AG04450 (cell line): ENCODE results near the gene ARHGEF2. TPM values are rescaled to one million over a fixed set of nuclear protein-coding genes. Genes with fewer than 3 reads are reported as not detected.
A peak's percentile ranks its signal among the peaks of the same experiment; 100 is the strongest.

Experiments
- CTCF ChIA-PET: fragments of 300-600, 350-600 bp; formaldehyde crosslinking; extraction: SDS; loops from one replicate; lab custom pipeline; 2022; ENCODE audit warnings: antibody characterized with exemption, inconsistent platforms; lab: Charles Lee
- POLR2A ChIA-PET: fragments of 350-600 bp; formaldehyde crosslinking; extraction: SDS; loops from one replicate; lab custom pipeline; 2021; ENCODE audit warnings: antibody characterized with exemption, inconsistent platforms; lab: Yijun Ruan, JAX
- DNase-seq: peaks from one replicate; pipeline ENCODE4 v3.0.0-alpha.2; 2011; ENCODE audit warnings: low read depth, low spot score
- H3K27ac ChIP-seq: one replicate; pipeline ENCODE4 v1.5.1; 2012; ENCODE audit warnings: low read depth, low read length, control low read depth
- H3K27me3 ChIP-seq: one replicate; pipeline ENCODE4 v1.6.0; 2012; ENCODE audit warnings: low read length; ENCODE audit not compliant: control insufficient read depth, insufficient read depth
- H3K4me3 ChIP-seq: 2 replicates; pipeline ENCODE4 v1.5.1; 2011; ENCODE audit warnings: mild to moderate bottlenecking, low read depth, low read length, control low read depth
- H3K9me3 ChIP-seq: 2 replicates; pipeline ENCODE4 v1.5.1; 2012; ENCODE audit warnings: low read length; ENCODE audit not compliant: control insufficient read depth, insufficient read depth
- polyA minus RNA-seq: library from RNA; depleted of rRNA, polyadenylated mRNA; stranded (reverse); fragments of >200 nt; gene quantifications from 2 replicates; pipeline ENCODE4 v1.2.3, GENCODE V29; 2011; rRNA and poly(A)+ RNA removed
- polyA plus RNA-seq: library from polyadenylated mRNA; depleted of rRNA; stranded (reverse); fragments of >200 nt; gene quantifications from 2 replicates; pipeline ENCODE4 v1.2.3, GENCODE V29; 2011; rRNA removed
- TF ChIP-seq, protein P1 (sequence below): IDR thresholded peaks from 2 replicates; pipeline ENCODE4 v1.5.1; 2011; ENCODE audit warnings: low read depth, low read length, control low read depth, inconsistent platforms

Gene ARHGEF2
- polyA plus RNA-seq (121 and 128 TPM in 2 replicates), polyA minus RNA-seq (142 and 172 TPM in 2 replicates)

DNA sequence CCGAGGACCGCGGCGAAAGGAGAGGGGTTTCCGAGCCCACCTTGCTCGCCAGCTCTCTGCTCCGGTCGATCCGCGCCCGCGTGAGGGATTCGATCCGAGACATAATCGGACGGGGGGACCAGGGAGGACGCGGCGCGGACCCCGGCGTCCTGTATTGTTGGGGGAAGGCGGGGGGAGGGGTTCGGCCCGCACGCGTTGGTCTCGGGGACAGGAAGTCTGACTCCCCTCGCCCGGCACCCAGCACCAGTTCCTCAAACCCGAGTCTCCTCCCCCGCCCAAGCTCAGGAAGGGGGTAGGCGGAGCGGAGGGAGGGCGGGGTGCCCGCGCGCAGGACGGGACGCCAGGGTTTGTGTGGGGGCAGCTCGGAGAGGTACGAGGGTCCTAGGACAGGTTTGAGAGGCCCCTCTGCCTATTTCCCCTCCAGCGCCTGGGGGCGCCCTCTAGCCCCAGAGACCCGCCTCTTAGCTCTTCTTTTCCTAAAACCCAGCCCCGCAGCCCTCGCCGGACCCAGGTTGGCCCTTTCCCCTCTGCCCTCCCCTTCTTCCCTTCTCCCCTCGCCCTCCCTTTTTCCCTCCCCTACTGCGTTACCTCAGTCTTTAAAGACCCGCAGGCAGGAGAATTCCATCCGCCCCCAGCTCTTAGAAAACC, at the start of gene ARHGEF2:
Gene ARHGEF2 (minus strand): TSS at position 223 of the 648 bp plus-strand sequence. CDS start 120 bp downstream, at position 103.
- Histone ChIP-seq H3K4me3 (peak within 1 kb of the TSS; percentile 85), H3K9me3 (peaks cover 3% of the 10 kb centered on the region; the same call in 1 of the 2 replicates), H3K27ac (peak within 1 kb of the TSS; percentile 92), H3K27me3 (no peaks in the 10 kb centered on the region)
- TF ChIP-seq, protein P1, sequence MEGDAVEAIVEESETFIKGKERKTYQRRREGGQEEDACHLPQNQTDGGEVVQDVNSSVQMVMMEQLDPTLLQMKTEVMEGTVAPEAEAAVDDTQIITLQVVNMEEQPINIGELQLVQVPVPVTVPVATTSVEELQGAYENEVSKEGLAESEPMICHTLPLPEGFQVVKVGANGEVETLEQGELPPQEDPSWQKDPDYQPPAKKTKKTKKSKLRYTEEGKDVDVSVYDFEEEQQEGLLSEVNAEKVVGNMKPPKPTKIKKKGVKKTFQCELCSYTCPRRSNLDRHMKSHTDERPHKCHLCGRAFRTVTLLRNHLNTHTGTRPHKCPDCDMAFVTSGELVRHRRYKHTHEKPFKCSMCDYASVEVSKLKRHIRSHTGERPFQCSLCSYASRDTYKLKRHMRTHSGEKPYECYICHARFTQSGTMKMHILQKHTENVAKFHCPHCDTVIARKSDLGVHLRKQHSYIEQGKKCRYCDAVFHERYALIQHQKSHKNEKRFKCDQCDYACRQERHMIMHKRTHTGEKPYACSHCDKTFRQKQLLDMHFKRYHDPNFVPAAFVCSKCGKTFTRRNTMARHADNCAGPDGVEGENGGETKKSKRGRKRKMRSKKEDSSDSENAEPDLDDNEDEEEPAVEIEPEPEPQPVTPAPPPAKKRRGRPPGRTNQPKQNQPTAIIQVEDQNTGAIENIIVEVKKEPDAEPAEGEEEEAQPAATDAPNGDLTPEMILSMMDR, result peak; percentile 43
- DNase-seq, result no peak
- ChIA-PET CTCF (interaction anchor here (0.6 to 1.9 kb wide), 9 partner anchors 9 to 55 kb away, joined by 3 to 5 read pairs (median 3); no protein-coding TSS in a partner anchor), POLR2A (interaction anchor here (0.6 to 3.5 kb wide), 6 partner anchors 8 to 183 kb away, joined by 3 to 46 read pairs (median 4); no protein-coding TSS in a partner anchor)

DNA sequence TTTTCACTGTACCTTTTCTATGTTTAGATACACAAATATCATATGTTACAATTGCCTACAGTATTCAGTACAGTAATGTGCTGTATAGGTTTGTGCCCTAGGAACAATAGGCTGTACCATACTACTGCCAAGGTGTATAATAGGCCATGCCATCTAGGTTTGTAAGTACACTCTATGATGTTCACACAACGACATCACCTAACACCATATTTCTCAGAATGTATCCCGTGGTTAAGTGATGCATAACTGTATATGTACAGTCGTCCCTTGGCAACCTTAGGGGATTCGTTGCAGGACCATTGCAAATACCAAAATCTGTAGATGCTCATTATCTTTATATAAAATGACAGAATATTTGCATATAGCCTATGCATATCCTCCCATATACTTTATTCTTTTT, 48.2 kb upstream of the ARHGEF2 start:
- ChIA-PET POLR2A (no interaction called here), CTCF (interaction anchor here (0.5 kb wide), 1 partner anchor 8 kb away, joined by 3 read pairs; no protein-coding TSS in a partner anchor)
- Histone ChIP-seq H3K9me3 (no peaks in the 10 kb centered on the region), H3K4me3 (no peak overlapping the region), H3K27me3 (no peaks in the 10 kb centered on the region), H3K27ac (no peak overlapping the region)
- DNase-seq, result no peak
- TF ChIP-seq, protein P1, result no peak

DNA sequence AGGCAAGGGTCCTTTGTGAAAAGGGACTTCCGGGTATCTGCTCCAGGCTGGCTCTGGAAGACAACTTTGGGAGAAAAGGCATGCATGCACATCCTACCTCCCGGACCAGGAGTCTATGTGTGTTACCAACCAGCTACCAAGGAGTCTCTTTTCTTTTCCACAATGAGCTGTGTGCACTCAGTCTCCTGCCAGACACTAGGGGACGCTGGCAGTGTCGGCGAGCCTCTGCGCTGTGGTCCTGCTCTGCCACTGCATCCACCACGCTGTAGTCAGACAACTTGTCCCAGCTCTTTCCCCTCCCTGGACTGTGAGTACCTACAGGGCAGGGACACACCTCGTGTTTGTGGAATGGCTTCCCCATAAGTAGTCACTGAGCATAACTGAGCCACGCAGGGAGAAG, 47.5 kb upstream of the ARHGEF2 start:
- CTCF ChIA-PET, result interaction anchor here (0.5 to 2.0 kb wide), 12 partner anchors 9 to 344 kb away, joined by 3 to 9 read pairs (median 3); no protein-coding TSS in a partner anchor
- H3K4me3 ChIP-seq, result no peak overlapping the region
- TF ChIP-seq, protein P1, result peak; percentile 71
- POLR2A ChIA-PET, result interaction anchor here (0.6 to 0.7 kb wide), 2 partner anchors 57 to 266 kb away, joined by 3 to 5 read pairs; no protein-coding TSS in a partner anchor
- no peak for DNase-seq
- H3K9me3 ChIP-seq, result no peaks in the 10 kb centered on the region
- H3K27ac ChIP-seq, result no peak overlapping the region
- H3K27me3 ChIP-seq, result no peaks in the 10 kb centered on the region

DNA sequence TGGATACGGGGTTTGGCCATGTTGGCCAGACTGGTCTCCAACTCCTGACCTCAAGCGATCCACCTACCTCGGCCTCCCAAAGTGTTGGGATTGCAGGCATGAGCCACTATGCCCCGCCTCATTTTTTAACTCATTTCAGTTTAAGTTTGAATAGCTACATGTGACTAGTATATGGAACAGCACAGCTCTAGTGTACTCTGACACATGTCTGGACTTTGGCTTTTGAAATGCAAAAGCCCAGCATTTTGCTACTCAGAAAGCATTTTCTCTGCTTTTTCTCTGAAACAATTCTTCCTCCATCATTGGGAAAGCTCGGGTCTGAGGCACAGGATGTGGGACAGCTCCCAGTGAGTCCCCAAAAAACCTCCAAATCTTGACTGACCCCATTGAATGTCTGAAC, 46.5 kb upstream of the ARHGEF2 start:
- ChIA-PET POLR2A (no interaction called here), CTCF (interaction anchor here (2.0 kb wide), 1 partner anchor 42 kb away, joined by 9 read pairs; no protein-coding TSS in a partner anchor)

More for the DNA sequence above, 46.5 kb upstream of the ARHGEF2 start:
- Histone ChIP-seq H3K4me3 (no peak overlapping the region), H3K27ac (no peak overlapping the region), H3K9me3 (no peaks in the 10 kb centered on the region), H3K27me3 (no peaks in the 10 kb centered on the region)
- TF ChIP-seq, protein P1, result no peak
- no peak for DNase-seq
